ENCODE measurements around the gene DMRTB1.

The DMRTB1 gene

DNA sequence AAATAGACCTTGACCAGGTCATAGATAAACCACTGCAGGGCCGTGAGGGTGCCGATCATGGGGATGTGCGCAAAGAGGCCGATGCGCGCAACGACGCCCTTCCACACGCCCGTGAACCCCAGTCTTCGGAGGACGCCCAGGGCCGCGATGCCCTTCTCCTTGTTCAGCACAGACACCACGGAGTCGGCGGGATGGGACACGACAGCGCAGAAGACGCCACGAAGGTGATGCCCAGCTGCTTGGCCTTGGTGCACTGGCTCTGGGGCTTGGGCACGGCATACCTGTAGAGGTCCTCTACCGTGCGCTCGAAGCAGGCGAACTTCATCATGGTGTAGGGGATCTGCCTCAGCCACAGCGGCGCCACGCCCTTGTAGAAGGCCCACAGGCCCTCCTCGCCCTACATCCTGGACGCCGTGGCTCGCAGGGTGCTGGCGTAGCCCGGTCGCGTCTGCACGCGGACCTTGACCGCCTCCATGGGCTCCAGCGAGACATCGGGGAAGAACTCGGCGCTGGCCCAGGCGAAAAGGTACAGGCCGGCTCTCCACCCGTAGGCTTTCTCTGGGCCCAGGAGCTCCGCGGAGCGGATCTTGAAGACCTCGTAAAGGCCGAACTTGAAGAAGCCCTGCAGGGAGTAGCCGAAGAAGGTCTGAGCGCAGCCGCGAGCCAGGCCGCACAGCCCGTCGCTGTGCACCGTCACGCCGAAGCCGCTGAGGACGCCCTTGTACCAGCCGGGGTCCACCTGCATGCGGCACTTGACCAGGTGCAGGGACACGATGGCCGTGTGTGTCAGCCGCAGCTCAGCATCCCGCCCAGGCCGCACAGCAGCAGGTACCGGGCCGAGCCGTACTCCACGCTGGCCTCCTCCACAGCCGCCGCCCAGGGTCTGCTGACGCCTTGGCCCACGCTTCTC, 20.5 kb upstream of the DMRTB1 start:
- no peak for DNase-seq

DNA sequence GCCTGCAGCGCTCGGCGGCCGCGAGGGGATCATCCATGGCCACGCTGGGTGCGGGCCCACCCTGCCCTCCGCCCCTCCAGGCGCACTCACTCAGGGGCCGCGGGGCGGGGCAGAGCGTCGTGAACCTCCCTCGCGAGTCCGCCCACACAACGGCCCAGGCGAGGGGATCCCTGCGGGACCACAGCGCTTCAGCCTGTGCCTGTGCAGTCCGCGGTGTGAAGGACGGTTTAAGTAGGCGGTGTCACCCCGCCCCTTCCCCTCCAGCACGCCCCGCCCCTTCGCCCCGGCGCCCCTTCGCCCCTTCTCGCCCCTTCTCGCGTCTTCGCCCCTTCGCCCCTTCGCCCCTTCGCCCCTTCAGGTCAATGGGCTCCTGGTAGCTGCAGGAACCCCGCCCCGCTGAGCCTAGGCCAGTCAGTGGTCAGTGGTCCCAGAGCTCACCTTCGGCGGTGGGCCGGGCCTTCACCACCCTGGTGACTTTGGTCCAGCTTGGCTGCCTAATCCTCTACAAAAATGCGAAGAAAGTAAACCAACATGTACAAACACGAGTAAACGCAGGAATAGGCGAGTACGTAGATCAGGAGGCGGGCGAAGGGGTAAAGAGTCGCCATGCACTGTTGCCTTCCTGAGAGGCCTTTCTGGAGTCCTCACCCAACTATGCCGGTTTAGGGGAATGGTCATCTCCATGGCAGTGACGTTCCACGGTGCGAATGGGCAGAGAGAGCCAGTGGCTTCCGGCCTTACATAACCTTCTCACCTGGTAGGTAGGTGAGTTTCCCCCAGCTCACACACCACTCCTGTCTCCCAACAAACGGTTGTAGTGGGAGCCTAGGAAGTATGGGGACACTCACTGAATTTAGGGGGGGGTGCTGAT, 19.6 kb upstream of the DMRTB1 start:
- no peak for DNase-seq

DNA sequence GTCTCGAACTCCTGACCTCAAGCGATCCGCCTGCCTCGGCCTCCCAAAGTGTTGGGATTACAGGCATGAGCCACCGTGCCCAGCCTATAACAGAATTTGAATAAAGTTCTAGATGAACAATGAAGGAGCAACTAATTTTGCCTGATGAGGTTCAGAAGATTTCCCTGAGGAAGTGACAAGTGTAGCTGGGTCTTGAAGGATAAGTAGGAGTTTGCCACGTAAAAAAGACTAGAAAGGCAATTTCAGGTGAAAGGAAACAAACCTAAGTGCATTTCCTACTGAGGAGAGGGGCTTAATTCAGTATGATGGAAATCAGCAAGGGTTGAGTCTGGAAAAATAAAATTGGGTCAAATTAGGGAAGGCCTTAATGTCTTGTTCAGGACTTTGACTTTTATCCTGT, 18.6 kb upstream of the DMRTB1 start:
- no peak for DNase-seq

DNA sequence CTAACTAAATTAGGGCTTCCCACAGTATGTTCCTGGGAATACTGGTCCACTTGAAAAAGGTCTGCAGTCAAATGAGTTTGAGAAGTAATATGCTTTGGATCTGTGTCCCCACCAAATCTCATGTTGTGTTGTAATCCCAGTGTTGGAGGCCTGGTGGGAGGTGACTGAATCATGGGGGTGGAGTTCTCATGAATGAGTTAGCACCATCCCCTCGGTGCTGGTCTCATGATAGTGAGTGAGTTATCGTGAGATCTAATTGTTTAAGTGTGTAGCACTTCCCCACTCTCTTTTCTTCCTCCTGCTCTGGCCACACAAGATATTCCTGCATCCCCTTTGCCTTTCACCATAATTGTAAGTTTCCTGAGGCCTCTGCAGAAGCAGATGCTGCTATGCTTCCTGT, 16.9 kb upstream of the DMRTB1 start:
- no peak for DNase-seq

DNA sequence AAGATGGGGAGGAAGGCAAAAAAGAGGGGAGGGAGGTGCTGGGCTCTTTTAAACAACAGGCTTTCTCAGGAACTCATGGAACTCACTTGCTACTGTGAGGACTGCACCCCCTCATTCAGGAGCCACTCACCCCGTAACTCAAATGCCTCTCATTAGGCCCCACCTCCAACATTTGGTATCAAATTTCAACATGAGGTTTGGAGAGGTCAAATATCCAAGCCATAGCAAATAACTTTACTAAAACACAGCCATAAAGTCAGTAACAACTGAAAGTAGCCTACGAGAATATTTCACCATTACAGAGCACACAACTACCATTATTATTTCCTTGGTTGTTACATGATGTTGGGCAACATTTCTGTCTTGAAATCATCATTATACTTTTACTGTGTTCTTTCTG, 13.1 kb upstream of the DMRTB1 start:
- no peak for DNase-seq

DNA sequence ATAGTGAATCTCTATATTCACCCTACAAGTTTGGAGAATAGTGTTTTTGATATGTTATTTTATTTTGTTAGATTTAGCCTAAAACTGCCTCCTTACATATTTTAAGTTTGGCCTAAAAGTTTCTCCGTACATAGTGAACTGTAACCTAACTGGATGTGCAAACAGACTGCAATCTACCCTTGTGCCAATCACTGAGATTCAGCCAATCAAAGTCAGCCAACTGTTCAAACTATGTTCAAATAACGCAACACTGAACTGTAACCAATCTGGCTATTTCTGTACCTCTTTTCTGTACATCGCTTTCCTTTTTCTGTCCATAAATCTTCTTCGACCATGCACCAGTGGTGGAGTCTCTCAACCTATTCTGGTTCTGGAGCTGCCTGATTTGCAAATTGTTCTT, 11.8 kb upstream of the DMRTB1 start:
- DNase-seq: no peak

DNA sequence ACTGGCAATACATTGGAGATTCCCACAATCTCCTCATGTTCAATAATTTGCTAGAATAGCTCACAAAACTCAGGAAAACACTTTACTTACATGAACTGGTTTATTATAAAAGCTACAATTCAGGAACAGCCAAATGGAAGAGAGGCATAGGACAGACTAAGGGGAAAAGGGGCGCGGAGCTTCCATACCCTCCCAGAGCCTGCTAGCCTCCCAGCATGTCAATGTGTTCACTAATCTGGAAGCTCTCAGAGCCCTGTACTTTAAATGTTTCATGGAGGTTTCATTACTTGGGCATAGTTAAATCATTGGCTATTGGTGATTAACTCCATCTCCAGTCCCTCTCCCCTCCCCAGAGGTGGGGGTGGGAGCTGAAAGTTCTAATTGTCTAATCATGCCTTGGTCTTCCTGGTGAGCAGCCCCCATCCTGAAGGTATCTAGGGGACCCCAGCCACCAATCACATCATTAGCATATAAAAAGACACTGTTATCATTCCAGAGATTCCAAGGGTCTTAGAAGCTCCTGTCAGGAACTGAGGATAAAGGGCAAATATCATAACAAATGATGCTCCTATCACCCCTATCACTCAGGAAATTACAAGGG, 10.9 kb upstream of the DMRTB1 start:
- DNase-seq: no peak

DNA sequence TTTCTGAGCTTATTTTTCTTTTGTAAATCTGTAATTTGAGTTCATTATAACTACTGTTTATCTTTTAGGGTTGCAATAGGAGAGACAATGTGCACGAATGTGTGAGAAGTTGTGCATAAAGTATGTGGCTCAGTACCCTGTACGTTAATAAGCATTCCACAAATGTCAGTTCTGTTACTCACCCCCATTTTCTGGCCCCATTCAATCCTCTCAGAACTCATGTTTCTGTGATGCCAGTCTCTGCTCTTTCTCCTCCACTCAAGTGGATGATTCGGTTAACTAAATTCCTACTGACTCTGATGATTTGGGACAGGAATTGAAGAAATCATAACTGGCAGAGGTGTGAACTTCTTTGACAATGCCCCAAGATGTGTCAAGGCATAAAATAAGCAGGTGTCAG, 10.2 kb upstream of the DMRTB1 start:
- DNase-seq: no peak

DNA sequence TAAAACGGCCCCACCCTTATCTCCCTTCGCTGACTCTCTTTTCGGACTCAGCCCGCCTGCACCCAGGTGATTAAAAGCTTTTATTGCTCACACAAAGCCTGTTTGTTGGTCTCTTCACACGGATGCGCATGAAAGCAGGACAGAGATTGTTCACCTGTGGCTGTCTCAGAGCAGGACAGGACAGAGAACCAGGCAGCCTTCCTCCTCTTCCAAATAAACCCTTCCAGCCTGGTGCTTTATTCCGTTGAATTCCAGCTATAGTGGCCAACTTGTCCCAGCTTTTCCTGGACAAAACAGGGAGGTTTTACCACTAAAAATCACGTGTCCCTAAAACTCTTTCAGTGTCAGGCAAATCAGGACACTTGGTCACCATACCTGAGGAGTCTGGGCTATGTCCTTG, 9.5 kb upstream of the DMRTB1 start:
- peak; percentile 8 for DNase-seq

DNA sequence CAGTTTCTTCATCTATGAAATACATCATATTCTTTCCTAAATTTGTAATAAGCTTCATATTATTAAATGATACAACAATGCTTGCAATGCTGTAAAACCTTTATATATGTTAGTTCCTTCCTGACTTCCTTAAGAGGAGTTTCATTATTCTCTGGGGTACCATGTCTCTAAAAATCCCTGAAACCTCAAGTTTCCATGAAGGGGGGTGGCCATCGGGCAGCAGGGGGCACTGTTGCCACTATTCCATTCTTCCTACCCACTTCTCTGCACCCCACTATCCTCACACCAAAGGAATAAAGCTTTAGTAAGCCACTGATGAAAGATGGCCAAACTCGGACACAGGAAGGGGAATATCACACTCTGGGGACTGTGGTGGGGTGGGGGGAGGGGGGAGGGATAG, 9.0 kb upstream of the DMRTB1 start:
- DNase-seq: no peak

DNA sequence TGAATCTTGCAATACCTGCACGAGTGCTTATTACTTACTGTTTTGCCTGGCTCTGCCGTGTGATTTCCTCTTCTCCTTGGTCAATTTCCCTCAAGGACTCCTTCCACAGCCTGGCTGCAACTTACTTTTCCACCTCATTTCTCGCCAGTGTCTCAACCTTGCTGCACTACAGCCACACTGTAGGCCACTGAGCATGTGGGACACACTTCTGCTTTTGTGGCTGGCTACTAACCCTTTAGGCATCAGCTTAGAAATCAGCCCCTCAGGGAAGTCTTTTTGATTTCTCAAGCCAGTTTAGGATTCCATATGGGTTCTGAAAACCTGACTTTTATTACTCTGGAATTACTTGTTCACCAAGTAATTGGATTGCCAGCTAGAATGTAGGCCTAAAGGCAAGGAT, 5.2 kb upstream of the DMRTB1 start:
- DNase-seq: no peak

DNA sequence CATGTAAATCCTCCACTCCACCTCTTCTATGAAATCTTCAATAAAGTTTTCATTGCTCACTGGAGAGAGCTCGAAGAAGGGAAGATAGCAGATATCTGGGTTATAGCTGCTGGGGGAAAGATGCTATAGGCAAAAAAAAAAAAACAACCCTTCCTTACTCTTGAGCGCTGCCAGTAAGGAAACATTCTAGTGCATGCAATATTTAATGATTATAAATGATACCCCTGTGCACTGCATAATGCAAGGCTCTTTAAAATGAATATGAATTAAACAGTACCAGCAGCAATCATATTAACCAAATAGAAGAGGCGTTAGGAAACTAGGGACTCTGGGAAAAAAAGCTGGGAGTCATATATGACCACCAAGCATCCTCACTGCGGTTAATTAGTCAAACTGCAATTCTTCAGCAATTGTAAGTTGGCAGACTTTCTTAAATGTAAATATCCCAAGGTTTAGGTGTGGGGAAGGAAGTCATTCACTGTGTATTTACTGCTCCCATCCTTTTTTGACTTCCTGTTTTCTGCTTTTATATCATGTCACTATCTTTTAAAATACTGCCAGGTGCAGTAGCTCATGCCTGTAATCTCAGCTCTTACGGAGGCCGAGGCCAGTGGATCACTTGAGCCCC, 3.7 kb upstream of the DMRTB1 start:
- no peak for DNase-seq

DNA sequence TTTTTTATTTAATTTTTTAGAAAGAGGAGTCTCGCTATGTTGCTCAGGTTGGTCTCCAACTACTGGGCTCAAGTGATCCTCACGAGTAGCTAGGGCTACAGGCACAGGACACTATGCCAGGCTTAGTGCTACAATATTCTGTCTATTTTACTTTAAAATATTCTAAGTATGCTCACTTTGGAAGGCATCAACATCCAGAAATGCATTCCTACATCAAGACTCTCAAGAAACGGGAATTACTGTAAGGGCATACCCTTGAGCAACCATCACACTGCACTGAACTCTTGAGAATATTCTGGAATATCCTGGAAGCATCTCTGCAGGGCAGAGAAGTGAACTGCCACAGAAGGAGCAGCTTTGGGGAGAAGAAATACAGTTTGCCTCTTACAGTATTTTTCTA, 565 bp upstream of the DMRTB1 start:
- no peak for DNase-seq

DNA sequence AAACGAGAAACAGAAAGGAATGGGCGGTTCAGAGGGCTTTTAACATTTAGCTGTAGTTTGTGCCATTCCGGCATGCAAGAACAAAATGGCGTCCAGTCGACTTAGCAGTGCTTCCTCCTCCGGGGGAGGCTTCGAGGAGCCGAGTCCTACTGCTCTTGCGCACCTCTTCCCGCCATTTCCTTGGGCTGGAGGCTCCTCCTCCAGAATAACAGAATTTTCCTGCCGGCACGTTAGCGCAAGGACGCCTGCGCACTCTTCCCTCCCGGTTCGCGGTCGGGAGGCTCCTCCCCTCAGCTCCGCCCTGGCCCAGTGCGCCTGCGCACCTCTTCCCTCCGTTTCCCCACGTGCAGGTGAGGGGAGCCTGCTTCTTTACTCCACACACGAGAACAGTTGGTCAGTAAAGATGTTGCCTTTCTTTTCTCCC, 1.0 kb downstream of the DMRTB1 start:
- no peak for DNase-seq

DNA sequence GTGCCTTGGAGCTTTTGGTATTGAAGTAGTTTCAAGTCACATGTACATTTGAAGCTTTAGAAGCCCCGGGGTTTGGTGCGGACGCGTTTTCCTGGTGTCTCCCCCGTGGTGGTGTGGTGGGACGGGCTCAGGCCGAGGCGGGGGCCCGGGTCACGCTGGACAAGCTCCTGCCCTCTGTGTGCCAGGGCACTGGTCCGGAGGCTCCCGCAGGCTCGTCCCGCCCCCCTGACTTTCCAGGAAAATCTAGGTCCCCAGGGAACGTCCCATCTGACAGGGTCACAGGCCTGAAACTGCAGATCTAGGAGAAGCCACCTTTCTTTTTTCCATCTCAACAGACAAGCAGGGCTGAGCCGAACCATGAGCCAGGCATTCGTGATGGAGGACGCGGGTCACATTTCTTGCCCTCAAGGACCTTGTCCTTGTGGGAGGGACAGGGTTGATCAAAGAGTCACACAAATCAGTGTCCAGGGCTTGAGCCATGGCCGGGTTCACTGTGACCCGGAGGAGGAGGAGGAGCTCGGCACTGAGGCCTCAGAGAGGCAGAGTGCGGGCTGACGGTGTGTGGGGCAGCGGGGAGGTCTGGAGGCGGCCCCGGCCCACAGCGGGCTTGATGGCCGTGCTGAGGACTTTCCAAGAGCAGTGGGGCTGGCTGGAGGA, 1.6 kb downstream of the DMRTB1 start:
- no peak for DNase-seq

DNA sequence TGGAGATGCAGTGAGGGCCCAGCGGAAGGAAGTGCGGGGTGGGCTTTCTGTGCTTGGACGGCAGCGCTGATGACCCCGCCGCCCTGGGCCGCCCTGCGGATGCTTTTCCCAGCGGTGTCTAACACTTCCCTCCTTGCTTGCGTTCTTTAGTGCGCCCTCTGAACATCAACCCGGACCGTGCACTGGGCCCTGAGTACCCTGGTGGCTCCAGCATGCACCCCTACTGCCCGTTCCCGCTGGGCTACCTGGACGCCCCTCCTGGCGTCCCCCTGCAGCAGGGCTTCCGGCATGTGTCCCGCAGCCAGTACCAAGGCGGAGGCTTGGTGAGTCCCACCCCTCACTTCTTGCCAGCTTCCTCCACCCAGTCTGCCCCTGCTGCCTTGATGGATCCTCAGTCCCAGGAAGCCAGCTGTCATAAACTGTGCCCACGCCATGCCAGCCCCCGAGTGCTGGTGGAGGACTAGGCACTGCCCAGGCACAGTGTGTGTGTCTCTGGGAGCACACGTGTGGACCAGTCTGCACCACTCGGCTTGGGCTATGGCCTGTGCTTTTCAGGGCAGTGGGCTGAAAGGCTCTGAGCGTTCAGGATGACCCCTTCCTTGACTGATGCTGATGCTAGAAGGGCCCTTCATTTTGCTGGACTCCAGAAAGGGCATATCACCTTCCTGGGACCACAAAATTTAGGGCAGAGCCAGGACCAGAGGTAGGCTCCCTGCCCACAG, 2.3 kb downstream of the DMRTB1 start:
- no peak for DNase-seq

DNA sequence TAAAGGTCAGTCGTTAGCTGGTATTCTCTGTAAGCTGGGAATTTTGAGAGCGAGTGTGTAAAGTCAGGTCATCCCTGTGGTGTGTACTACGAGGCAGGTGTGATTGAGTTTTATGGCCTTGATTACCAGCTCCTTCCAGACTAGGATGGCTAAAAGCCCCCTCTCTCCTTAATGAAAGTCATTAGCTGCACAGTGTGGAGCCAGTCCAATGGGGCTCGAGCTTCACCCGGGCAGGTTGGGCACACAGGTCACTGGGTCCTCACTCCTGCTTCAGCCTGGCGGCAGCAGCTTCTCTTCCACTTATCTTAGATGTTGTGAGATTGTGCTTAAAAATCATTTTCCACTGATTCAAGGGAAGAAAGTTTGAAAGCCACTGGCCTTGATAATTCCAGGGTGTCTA, 3.0 kb downstream of the DMRTB1 start:
- no peak for DNase-seq

DNA sequence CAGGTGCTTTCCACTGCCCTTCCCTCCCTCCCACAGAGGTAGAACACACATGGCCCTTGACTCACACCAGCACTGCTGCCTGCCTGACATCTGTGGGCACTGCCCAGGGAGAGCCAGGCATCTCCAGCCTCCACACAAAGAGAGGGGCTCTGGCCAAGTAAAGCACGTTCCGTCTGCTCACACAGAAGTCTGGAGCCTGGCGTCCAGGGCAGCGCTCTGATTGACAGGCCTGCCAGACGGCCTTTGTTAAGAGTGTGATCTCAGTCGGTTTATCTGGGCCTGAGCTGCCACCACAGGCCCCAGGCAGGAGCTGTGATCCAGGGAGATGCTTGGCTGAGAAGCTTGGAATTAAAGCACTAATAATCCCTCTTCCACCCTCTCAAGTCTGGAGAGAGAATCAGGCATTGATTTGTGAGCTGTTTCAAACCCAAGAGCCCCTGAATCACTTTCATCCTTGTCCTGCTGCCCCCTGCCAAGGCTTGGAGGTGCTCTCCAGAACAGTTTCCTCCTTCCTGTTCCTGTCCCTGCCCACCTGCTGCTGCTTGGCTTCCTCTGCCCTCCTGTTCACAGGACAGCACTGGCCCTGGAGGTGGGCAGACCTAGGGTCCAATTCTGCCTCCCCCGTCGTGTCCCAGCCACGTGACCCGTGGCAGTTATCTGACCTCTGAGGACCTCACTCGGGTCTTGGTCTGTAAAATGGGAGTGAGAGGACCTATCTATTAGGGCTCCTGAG, 3.7 kb downstream of the DMRTB1 start:
- no peak for DNase-seq

DNA sequence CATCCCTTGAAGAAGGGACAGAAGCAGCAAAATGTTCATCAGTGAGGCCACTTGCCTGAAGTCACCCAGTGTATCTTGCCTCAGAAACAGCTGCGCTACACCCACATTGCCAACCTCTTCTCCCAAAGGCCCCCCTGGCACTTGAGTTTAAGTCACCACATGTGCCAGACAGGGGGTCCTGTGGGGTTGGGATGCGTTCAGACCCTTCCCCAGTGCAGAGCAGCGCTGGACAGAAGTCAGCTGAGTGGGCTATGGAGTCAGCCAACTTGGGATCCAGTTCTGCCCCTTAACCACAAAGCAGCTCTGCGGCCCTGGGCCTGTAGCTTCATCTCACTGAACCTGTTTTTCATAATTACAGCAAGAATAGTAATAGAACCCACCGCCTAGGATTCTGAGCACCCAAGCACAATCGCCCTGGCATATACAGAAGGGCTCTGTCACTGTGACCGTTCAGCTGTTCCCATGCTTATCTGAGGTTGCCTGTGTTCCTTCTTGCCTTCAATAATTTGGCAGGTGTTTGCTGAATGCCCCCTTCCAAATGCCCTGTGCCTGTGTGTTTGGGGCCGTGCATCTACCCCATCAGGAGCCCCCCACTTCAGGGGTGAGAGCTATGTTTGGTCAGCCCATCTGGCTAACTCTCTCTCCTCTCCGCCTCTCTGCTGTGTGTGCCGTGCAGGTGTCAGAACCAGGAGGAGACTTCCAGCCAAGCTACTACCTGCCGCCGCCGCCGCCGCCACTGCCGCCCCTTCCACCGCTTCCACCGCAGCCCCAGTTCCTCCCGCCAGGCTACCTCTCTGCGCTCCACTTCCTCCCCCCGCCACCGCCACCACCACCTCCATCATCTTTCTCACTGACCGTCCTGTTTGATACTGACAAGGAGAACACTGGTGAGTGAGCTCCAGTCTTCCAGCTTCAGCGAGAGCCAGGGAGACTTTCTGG, 5.0 kb downstream of the DMRTB1 start:
- DNase-seq: no peak

All from NCI-H146 (cell line).